Epithelial cell of esophagus (primary cell): ENCODE results near the gene GAB1.
A peak's percentile ranks its signal among the peaks of the same experiment; 100 is the strongest.

ENCODE experiments used
- DNase-seq: peaks from one replicate; pipeline ENCODE4 v3.0.0; 2010; ENCODE audit warnings: low read depth
- H3K4me3 ChIP-seq: 2 replicates; pipeline ENCODE4 v1.5.1; 2011; ENCODE audit warnings: mild to moderate bottlenecking, low read length, control low read depth
- CTCF ChIP-seq: IDR thresholded peaks from 2 replicates; pipeline ENCODE4 v1.5.1; 2011; ENCODE audit warnings: low read depth, mild to moderate bottlenecking, low read length, control low read depth, inconsistent platforms; ENCODE audit not compliant: insufficient read depth; ENCODE audit errors: missing control alignments

The GAB1 gene

GRCh38 chr4:143421609-143422008 is 84.9 kb downstream of the GAB1 start:
- no peak for DNase-seq
- no peak for TF ChIP-seq CTCF
- no peak overlapping the region for H3K4me3 ChIP-seq

- no peak for TF ChIP-seq CTCF
- no peak for DNase-seq
- no peak overlapping the region for H3K4me3 ChIP-seq
Measured at GRCh38 chr4:143424276-143424675, 87.6 kb downstream of the GAB1 start.

GRCh38 chr4:143431526-143432257 is 95.0 kb downstream of the GAB1 start:
- H3K4me3 ChIP-seq = no peak overlapping the region
- no peak for TF ChIP-seq CTCF
- DNase-seq = no peak

- TF ChIP-seq CTCF = no peak
- no peak overlapping the region for H3K4me3 ChIP-seq
- no peak for DNase-seq
Measured at GRCh38 chr4:143432258-143432591, 95.5 kb downstream of the GAB1 start.

GRCh38 chr4:143433231-143433630 is 96.6 kb downstream of the GAB1 start:
- no peak overlapping the region for H3K4me3 ChIP-seq
- no peak for TF ChIP-seq CTCF
- DNase-seq = no peak

- no peak for TF ChIP-seq CTCF
- H3K4me3 ChIP-seq = no peak overlapping the region
- DNase-seq = peak; percentile 16
Measured at GRCh38 chr4:143435955-143436354, 99.3 kb downstream of the GAB1 start.

GRCh38 chr4:143437476-143437875 is 100.8 kb downstream of the GAB1 start:
- no peak overlapping the region for H3K4me3 ChIP-seq
- DNase-seq = no peak
- no peak for TF ChIP-seq CTCF
